HG03575 (cell line): ENCODE data around the gene FAT2.
"Not testable (repeated sequence)": the region's sequence is repeated elsewhere in the genome, so short reads cannot be mapped to it uniquely, and the experiment has no call there.

Source experiments
- ATAC-seq: cut with Tn5 transposase; IDR thresholded peaks from one replicate; pipeline ENCODE4 v1.9.1; 2021; ENCODE audit not compliant: unreplicated experiment, insufficient number of reproducible peaks, low FRiP score; ENCODE audit errors: extremely low read depth

FAT2 gene

GRCh38 chr5:151589878-151590570, 1.1 kb downstream of the FAT2 start:
- ATAC-seq = no peak

DNA sequence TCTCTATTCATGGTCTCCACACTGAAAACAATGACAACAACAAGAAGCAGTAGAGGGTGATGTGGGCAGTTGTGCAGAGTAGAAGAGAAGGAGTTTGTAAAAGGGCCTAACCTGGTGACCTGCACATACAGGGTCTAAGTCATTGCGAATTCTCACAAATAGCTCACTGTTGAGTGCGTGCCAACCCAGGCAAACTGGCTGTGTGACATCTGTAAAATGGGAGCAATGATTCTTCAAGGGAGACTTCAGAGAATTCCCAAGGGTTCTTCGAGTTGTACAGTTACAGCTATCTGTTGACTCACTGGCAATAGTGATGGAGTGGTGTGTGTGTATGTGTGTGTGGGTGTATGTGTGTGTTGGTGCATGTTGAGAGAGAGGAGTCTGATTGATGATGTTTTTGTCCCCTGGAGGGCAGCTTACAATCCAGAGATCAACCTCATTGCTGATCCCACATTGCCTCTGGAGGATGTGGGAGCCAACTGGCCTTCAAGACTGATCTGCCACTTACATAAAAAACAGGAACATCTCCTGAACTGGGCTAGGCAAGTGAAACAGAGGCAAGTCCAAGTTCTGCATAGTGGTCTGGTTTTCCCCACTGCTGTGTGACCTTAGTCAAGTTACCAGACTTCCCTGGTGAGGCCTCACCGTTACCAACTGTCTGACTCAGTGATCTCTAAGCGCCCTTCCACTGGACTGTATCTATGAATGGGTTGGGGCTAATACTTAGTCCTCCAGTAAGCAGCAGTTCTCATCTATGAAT, 3.2 kb downstream of the FAT2 start:
- ATAC-seq = no peak

DNA sequence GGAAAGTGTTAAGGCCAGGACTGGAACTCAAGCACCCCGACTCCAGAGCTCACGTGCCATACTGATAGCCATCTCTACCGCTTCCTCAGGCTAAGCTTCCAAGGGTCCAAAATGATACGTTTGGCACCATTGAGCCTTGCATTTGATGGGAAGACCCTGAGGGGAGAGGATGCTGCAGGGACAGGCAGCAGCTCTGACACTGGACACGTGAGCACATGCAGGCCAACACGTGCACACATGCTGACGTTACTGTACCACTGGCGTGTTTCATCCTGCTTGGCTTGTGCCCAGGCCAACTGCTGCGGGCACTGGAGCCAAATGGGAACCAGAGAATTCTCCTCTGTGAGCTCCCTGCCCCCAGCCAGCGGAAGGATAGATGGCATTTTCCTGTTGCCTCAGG, 5.2 kb downstream of the FAT2 start:
- ATAC-seq = no peak

- ATAC-seq = not testable (repeated sequence)
Observed at GRCh38 chr5:151585344-151585743, 5.8 kb downstream of the FAT2 start.

GRCh38 chr5:151584057-151584937, 6.8 kb downstream of the FAT2 start:
- no peak for ATAC-seq

GRCh38 chr5:151581812-151582583, 9.1 kb downstream of the FAT2 start:
- no peak for ATAC-seq

DNA sequence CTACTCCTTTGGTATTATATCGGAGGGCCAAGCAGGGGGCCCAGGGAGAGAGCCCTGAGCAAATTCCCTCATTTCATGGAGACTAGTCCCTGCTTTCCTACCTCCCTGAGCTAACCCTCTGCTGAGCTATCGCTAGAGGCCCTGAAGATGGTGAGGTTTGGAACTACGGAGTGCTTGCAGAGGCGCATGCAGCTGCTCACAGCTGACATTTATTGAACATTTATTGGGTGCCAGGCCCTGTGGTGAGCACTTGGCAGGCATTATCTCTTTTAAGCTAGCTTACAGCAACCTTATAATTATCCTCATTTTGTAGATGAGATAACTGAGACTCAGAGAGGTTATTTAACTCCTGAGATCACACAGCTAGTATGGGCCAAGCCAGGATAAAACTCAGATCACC, 9.8 kb downstream of the FAT2 start:
- no peak for ATAC-seq

DNA sequence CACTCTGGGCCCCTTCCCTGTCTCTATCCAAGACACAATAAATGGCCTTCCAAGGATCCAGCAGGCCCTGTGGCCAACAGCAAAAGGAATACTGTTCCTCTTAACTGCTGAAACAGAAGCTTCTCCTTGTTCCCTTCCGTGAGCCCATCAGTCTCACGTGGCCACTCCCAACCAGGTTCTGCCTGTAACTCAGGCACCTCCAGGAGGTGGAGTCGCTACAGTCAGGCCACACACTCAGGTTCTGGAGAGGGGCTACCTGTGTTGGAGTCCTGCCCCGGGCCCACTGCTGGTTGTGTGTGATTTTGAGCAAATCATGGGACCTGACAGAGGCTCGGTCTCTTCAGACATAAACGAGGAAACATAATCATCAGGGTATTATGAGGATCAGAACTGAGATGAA, 10.3 kb downstream of the FAT2 start:
- no peak for ATAC-seq

GRCh38 chr5:151580239-151580638, 10.9 kb downstream of the FAT2 start:
- no peak for ATAC-seq

DNA sequence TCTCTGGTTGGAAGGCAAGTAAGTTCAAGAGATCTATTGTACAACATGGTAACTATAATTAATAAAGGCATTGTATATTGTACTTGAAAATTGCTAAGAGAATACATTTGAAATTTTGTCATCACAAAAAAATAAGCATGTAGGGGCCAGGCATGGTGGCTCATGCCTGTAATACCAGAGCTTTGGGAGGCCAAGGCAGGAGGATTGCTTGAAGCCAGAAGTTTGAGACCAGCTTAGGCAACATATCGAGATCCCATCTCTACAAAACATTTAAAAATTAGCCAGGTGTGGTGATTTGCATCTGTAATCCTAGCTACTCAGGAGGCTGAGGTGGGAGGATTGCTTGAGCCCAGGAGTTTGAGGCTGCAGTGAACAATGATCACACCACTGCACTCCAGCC, 12.0 kb downstream of the FAT2 start:
- not testable (repeated sequence) for ATAC-seq

DNA sequence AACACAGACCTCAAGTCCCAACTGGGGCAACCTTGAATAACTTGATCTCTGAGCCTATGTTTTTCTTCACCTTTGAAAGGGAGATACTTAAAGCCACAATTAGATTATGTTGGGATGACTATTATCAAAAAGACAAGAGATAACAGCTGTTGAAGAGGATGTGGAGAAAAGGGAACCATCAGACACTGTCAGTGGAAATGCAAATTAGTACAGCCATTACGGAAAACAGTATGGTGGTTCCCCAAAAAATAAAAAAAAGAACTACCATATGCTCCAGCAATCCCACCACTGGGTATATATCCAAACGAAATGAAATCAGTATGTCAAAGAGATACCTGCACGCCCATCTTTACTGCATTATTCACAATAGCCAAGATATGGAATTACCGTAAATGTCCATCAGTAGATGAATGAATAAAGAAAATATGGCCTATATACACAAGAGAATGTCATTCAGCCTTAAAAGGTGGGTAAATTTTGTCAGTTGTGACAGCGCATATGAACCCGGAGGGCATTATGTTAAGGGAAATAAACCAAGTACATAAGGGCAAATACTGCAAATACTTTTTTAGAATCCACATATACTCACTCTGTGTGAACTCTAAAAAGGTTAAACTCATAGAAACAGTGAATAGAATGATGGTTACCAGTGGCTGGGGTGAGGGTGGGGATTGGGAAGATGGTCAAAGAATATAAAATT, 12.7 kb downstream of the FAT2 start:
- no peak for ATAC-seq

GRCh38 chr5:151577566-151577965, 13.6 kb downstream of the FAT2 start:
- no peak for ATAC-seq

DNA sequence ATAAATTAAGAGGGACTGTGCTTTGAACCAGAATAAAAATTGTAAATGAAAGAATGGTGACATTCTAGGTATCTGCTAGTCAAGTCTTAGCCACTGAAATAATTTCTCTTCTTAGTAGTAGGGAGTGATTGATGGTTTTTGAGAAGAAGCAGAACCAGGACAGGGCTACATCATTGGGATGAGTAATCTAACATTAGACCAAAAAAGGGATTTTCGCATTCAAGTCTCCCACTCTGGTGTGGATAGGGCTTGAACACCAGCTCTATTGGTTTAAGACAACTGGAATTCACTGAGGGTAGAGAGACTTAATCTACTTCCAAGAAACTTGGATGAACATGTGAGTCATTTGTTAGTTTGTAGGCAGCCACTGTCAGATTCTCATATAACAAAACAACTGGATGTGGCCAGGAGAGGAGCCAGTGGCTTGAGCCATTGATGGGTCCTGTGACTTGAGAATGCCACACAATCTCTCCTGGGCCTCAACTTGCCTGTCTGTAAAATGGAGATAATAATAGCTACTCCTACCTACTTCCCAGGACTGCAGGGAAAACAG, 16.6 kb downstream of the FAT2 start:
- no peak for ATAC-seq

- ATAC-seq = no peak
Observed at GRCh38 chr5:151572657-151573368, 18.3 kb downstream of the FAT2 start.

- no peak for ATAC-seq
Observed at GRCh38 chr5:151571270-151572173, 19.6 kb downstream of the FAT2 start.

DNA sequence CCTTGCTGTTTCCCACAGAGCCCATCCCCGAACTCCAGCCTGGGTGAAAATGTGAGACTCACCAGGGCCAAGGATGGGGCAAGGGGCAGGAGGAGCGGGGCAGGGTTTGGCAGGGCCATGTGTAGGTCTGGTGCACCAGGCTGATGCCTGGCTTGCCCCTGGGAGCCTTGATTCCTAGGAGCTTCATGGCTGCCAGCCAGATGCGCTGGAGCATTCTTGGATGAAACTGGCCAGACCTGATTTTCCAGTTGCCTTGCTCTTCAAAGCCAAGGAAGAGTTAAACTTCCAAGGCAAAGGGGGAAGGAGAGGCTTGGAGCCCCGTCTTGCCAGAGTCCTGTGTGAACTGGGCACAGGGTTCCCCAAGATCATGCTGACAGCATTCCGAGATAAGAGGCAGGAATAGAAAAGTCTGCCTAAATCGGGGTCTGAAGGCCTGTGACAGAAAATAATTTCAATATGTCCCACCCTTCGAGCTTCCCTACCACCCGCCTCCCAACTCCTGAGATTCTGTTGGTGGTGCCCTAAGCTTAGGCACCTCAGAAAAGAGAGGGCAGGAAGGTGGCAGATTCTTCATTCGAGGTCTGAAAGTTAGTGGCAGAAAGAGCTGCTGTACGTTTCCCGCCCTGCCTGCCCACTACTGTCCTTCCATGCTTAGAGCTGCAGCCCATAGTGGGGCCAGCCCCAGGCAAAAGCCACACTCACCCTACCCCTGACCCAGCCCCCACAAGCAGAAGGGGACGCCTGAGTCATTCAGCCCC, 20.4 kb downstream of the FAT2 start:
- no peak for ATAC-seq
